KMS-11 (cell line): ENCODE results near the gene MLH3.
A peak's percentile ranks its signal among the peaks of the same experiment; 100 is the strongest.
"Not testable (repeated sequence)": the region's sequence is repeated elsewhere in the genome, so short reads cannot be mapped to it uniquely, and the experiment has no call there.

ENCODE experiments used
- H2AFZ ChIP-seq: fragments of 200-600 bp; sonication (generic); 2 replicates; pipeline ENCODE4 v1.6.1; 2016; ENCODE audit warnings: antibody characterized with exemption, mixed run types, low read depth
- H3K27ac ChIP-seq: fragments of 200-600 bp; sonication (generic); 2 replicates; pipeline ENCODE4 v1.6.1; 2016; ENCODE audit warnings: mild to moderate bottlenecking, mixed run types
- H3K27me3 ChIP-seq: fragments of 200-600 bp; sonication (generic); 2 replicates; pipeline ENCODE4 v1.6.1; 2017; ENCODE audit warnings: mild to moderate bottlenecking, low read depth, mixed run types, moderate library complexity; ENCODE audit not compliant: insufficient read depth
- H3K36me3 ChIP-seq: fragments of 200-600 bp; sonication (generic); 2 replicates; pipeline ENCODE4 v1.6.1; 2017; ENCODE audit warnings: mild to moderate bottlenecking, mixed run types; ENCODE audit not compliant: insufficient read depth
- H3K4me1 ChIP-seq: fragments of 200-600 bp; sonication (generic); 2 replicates; pipeline ENCODE4 v1.6.1; 2016; ENCODE audit warnings: mild to moderate bottlenecking, low read depth, mixed run types; ENCODE audit not compliant: poor library complexity, severe bottlenecking
- H3K4me2 ChIP-seq: fragments of 200-600 bp; sonication (generic); 2 replicates; pipeline ENCODE4 v1.7.0; 2016; ENCODE audit warnings: mild to moderate bottlenecking, mixed run types
- H3K4me3 ChIP-seq: fragments of 200-600 bp; sonication (generic); IDR thresholded peaks from 2 replicates; pipeline ENCODE4 v1.6.1; 2017; ENCODE audit warnings: low read depth, low read length, mixed read lengths; ENCODE audit not compliant: insufficient read depth
- H3K79me2 ChIP-seq: fragments of 200-600 bp; sonication (generic); 2 replicates; pipeline ENCODE4 v1.6.1; 2016; ENCODE audit warnings: low read depth, mixed run types; ENCODE audit not compliant: insufficient read depth
- H3K9ac ChIP-seq: fragments of 200-600 bp; sonication (generic); 2 replicates; pipeline ENCODE4 v1.6.1; 2016; ENCODE audit warnings: mild to moderate bottlenecking, mixed run types
- H4K20me1 ChIP-seq: fragments of 200-600 bp; sonication (generic); 2 replicates; pipeline ENCODE4 v1.6.1; 2016; ENCODE audit warnings: mild to moderate bottlenecking, mixed run types; ENCODE audit not compliant: insufficient read depth
- TF ChIP-seq, protein P1 (sequence below): fragments of 200-600 bp; sonication (generic); conservative IDR thresholded peaks from 2 replicates; pipeline ENCODE4 v1.6.1; 2017; ENCODE audit warnings: low read depth, mild to moderate bottlenecking, antibody characterized with exemption, low read length, moderate library complexity, mixed read lengths

The MLH3 gene

GRCh38 chr14:75003250-75004027 is 47.8 kb downstream of the MLH3 start:
- peaks cover 12% of the 10 kb centered on the region; the same call in 1 of the 2 replicates for H3K79me2 ChIP-seq
- H3K4me2 ChIP-seq, result peak overlapping the region; percentile 80
- no peaks in the 10 kb centered on the region for H3K36me3 ChIP-seq
- no peaks in the 10 kb centered on the region for H4K20me1 ChIP-seq
- peak overlapping the region; percentile 86; the same call in 1 of the 2 replicates for H2AFZ ChIP-seq
- H3K27me3 ChIP-seq, result no peaks in the 10 kb centered on the region
- TF ChIP-seq, protein P1, sequence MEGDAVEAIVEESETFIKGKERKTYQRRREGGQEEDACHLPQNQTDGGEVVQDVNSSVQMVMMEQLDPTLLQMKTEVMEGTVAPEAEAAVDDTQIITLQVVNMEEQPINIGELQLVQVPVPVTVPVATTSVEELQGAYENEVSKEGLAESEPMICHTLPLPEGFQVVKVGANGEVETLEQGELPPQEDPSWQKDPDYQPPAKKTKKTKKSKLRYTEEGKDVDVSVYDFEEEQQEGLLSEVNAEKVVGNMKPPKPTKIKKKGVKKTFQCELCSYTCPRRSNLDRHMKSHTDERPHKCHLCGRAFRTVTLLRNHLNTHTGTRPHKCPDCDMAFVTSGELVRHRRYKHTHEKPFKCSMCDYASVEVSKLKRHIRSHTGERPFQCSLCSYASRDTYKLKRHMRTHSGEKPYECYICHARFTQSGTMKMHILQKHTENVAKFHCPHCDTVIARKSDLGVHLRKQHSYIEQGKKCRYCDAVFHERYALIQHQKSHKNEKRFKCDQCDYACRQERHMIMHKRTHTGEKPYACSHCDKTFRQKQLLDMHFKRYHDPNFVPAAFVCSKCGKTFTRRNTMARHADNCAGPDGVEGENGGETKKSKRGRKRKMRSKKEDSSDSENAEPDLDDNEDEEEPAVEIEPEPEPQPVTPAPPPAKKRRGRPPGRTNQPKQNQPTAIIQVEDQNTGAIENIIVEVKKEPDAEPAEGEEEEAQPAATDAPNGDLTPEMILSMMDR, result no peak
- H3K9ac ChIP-seq, result peak overlapping the region; percentile 52; the same call in 1 of the 2 replicates
- peaks cover 7% of the 10 kb centered on the region for H3K4me1 ChIP-seq
- no peak overlapping the region for H3K27ac ChIP-seq
- H3K4me3 ChIP-seq, result no peak overlapping the region

DNA sequence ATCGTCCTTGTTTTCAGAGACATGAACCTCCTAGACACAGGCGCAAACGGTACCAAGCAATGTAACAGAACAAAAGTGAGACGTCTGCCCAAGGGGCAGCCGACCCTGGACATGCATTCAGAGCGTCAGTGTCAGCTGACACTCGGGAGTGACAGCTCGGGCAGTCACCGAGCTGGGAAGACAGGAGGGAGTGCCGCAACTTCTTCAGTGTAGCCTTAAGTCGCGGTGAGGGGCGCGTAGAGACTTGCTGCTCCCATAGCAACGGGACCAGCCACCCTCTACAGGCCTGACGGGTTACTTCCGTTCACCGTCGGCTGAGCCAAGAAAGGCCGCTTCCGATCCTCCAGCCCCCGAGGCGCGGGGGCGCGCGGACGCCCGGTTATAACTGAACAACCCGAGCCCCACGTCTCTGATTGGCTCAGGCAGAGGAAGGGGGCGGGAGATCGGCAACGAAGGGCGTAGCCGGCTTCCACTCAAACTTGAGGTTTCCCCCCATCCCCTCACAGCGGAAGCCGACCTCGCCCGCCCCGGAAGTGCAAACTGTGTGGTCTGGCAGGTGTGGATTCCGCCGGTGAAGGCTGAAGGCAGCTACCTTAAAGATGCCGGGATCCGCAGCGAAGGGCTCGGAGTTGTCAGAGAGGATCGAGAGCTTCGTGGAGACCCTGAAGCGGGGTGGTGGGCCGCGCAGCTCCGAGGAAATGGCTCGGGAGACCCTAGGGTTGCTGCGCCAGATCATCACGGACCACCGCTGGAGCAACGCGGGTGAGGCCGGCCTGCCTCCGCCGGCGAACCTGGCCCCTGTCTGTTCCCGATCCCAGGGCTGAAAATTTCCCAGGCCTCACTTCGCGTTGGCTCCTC is 48.6 kb downstream of the MLH3 start, which contains the start of gene EIF2B2:
Gene EIF2B2, plus strand, starts transcription at position 530 of the 858 bp plus-strand sequence. Its CDS starts 70 bp downstream, at position 600.
- peak within 1 kb of the TSS; percentile 80 for H3K4me2 ChIP-seq
- no peaks in the 10 kb centered on the region for H3K36me3 ChIP-seq
- peak within 1 kb of the TSS; percentile 47; the same call in 1 of the 2 replicates for H3K27ac ChIP-seq
- H3K4me3 ChIP-seq, result no peak within 1 kb of the TSS
- TF ChIP-seq, protein P1, result no peak
- peaks cover 7% of the 10 kb centered on the region for H3K4me1 ChIP-seq
- H2AFZ ChIP-seq, result peak within 1 kb of the TSS; percentile 86
- H3K9ac ChIP-seq, result peak within 1 kb of the TSS; percentile 52
- H4K20me1 ChIP-seq, result no peaks in the 10 kb centered on the region
- H3K27me3 ChIP-seq, result no peaks in the 10 kb centered on the region
- H3K79me2 ChIP-seq, result peaks cover 12% of the 10 kb centered on the region; the same call in 1 of the 2 replicates

DNA sequence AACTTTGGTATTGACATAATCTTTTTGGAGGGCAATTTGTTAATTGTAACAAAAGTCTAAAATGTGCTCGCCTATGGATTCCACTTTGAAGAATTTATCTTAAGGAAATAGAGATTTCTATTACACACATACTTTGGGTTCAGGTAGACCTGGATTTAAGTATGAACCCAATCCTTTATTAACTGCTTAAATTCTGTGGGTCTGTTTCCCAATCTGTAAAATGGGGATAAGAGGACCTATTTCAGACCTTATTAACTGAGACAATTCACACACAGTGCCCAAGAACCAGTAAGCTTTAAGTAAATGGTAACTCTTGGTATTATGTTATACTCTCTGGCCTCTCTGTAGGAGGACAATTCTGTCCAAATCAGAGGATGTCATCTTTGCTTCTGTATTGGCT is 49.4 kb downstream of the MLH3 start:
- Histone ChIP-seq H3K36me3 (no peaks in the 10 kb centered on the region), H2AFZ (peak overlapping the region; percentile 86), H3K27ac (peak overlapping the region; percentile 47; the same call in 1 of the 2 replicates), H3K4me1 (peaks cover 7% of the 10 kb centered on the region), H3K4me2 (peak overlapping the region; percentile 71), H3K79me2 (peaks cover 12% of the 10 kb centered on the region; the same call in 1 of the 2 replicates), H3K4me3 (no peak overlapping the region), H4K20me1 (no peaks in the 10 kb centered on the region), H3K9ac (no peak overlapping the region), H3K27me3 (no peaks in the 10 kb centered on the region)
- TF ChIP-seq, protein P1, result no peak

- TF ChIP-seq, protein P1, result no peak
Measured at GRCh38 chr14:75001261-75001660, 50.0 kb downstream of the MLH3 start.

GRCh38 chr14:74995781-74996180 is 55.5 kb downstream of the MLH3 start:
- H3K4me3 ChIP-seq, H3K4me1 ChIP-seq, H3K36me3 ChIP-seq, H3K4me2 ChIP-seq, H3K9ac ChIP-seq, H2AFZ ChIP-seq, H3K79me2 ChIP-seq, H4K20me1 ChIP-seq, H3K27me3 ChIP-seq, H3K27ac ChIP-seq: not testable (repeated sequence)

More at GRCh38 chr14:75001261-75001660, 50.0 kb downstream of the MLH3 start:
- Histone ChIP-seq H3K27ac (no peak overlapping the region), H3K4me2 (no peak overlapping the region), H3K79me2 (peaks cover 12% of the 10 kb centered on the region; the same call in 1 of the 2 replicates), H2AFZ (no peak overlapping the region), H4K20me1 (no peaks in the 10 kb centered on the region), H3K9ac (no peak overlapping the region), H3K4me3 (no peak overlapping the region), H3K27me3 (no peaks in the 10 kb centered on the region), H3K36me3 (no peaks in the 10 kb centered on the region), H3K4me1 (peaks cover 7% of the 10 kb centered on the region)

- not testable (repeated sequence) for H3K4me3 ChIP-seq, H2AFZ ChIP-seq, H4K20me1 ChIP-seq, H3K4me1 ChIP-seq, H3K36me3 ChIP-seq, H3K27ac ChIP-seq, H3K27me3 ChIP-seq, H3K79me2 ChIP-seq, H3K4me2 ChIP-seq, H3K9ac ChIP-seq
Measured at GRCh38 chr14:74994182-74994581, 57.1 kb downstream of the MLH3 start.
